Loucy (cell line): ENCODE results near the gene ARHGAP28.

Experiments used
- CTCF ChIP-seq: fragments of 200-600 bp; sonication (generic); conservative IDR thresholded peaks from 2 replicates; pipeline ENCODE4 v1.5.1; 2014; ENCODE audit warnings: mild to moderate bottlenecking, antibody characterized with exemption, low read length
- EZH2phosphoT487 ChIP-seq: fragments of 200-600 bp; IDR thresholded peaks from 2 replicates; pipeline ENCODE4 v1.6.1; 2018; ENCODE audit warnings: antibody characterized with exemption, mild to moderate bottlenecking, moderate library complexity, borderline replicate concordance

- TF ChIP-seq CTCF, result no peak
- TF ChIP-seq EZH2phosphoT487, result no peak
Observed at GRCh38 chr18:6929370-6930102, 200.0 kb downstream of the ARHGAP28 start.
